Thyroid gland (tissue), 4 donors: Measurements from ENCODE around the gene ASPG. TPM values are rescaled to one million over a fixed set of nuclear protein-coding genes. Genes with fewer than 3 reads are reported as not detected.

Experiments used
- DNase-seq, 2 donors: peaks; one replicate each; pipeline ENCODE4 v3.0.0-alpha.2; 2019
- H3K27ac ChIP-seq, 3 donors: fragments of 200-600 bp; sonication (generic); 1 replicate in 2 of 3; 2 replicates in 1 of 3; pipeline ENCODE4 v1.5.1; 2016 to 2019; ENCODE audit warnings: mild to moderate bottlenecking in 1 of 3, moderate library complexity in 1 of 3
- H3K27me3 ChIP-seq: fragments of 200-600 bp; sonication (generic); one replicate; pipeline ENCODE4 v1.5.1; 2019
- H3K36me3 ChIP-seq, 2 donors: fragments of 200-600 bp; sonication (generic); one replicate each; pipeline ENCODE4 v1.5.1; 2016 to 2019
- H3K4me1 ChIP-seq, 2 donors: fragments of 200-600 bp; sonication (generic); one replicate each; pipeline ENCODE4 v1.5.1; 2017 to 2019
- H3K4me3 ChIP-seq, 3 donors: fragments of 200-600 bp; sonication (generic); replicated peaks in 1 of 3; 1 replicate in 2 of 3; 2 replicates in 1 of 3; pipeline ENCODE4 v1.5.1; 2016; ENCODE audit warnings: mild to moderate bottlenecking in 1 of 3
- H3K9me3 ChIP-seq: fragments of 200-600 bp; sonication (generic); one replicate; pipeline ENCODE4 v1.5.1; 2017
- CTCF ChIP-seq, 6 experiments: fragments of 200-600 bp in 3 of 6; fragments of 450-650 bp in 3 of 6; sonication (generic) in 3 of 6; IDR thresholded peaks; one replicate each; pipeline ENCODE4 v1.5.1; 2016 to 2019; ENCODE audit warnings: antibody characterized with exemption in 6 of 6, mild to moderate bottlenecking in 2 of 6, inconsistent platforms in 1 of 6, moderate library complexity in 1 of 6
- POLR2A ChIP-seq, 2 donors: fragments of 450-650 bp; IDR thresholded peaks; one replicate each; pipeline ENCODE4 v1.6.1; 2017; ENCODE audit warnings: antibody characterized with exemption in 2 of 2, mild to moderate bottlenecking in 2 of 2, moderate library complexity in 1 of 2
- WGBS, 2 donors: methylation state at CpG; one replicate each; pipeline ENCODE4 v1.1.5; 2017; 5-methylcytosine and 5-hydroxymethylcytosine counted together
- intact Hi-C: fragments of 100-400 bp; cut with DNase I; formaldehyde crosslinking; loops from one replicate; pipeline ENCODE4 v1.15.1; 2023
- total RNA-seq, 4 donors: library from RNA; depleted of rRNA; stranded (reverse); fragments of >200 nt; gene quantifications; one replicate each; pipeline ENCODE4 v1.2.3, GENCODE V29; 2016

The ASPG gene
- total RNA-seq, 4 donors from 2014 or later, result 7.5 to 24.0 (median 15.2) TPM

GRCh38 chr14:104112113-104112505 is 26.6 kb downstream of the ASPG start:
- WGBS, 2 donors, result 81 to 89% methylated on average over 5 to 6 of the region's 6 CpGs
- no peak overlapping the region for H3K4me3 ChIP-seq
- no peaks in the 10 kb centered on the region for H3K27me3 ChIP-seq
- no peak for DNase-seq
- TF ChIP-seq POLR2A (IDR thresholded peaks at IDR 0.05) (no peak), CTCF (IDR thresholded peaks at IDR 0.05) (no peak)
- intact Hi-C loops, result no loop called here
- H3K9me3 ChIP-seq, result no peaks in the 10 kb centered on the region
- no peak overlapping the region for H3K27ac ChIP-seq
- no peaks in the 10 kb centered on the region for H3K36me3 ChIP-seq
- peaks cover 3 to 6% of the 10 kb centered on the region in 2 donors for H3K4me1 ChIP-seq

GRCh38 chr14:104112609-104113571 is 27.4 kb downstream of the ASPG start:
- intact Hi-C loops, result no loop called here
- no peaks in the 10 kb centered on the region for H3K27me3 ChIP-seq
- WGBS, 2 donors, result 56 to 61% methylated on average over 12 of the region's 17 CpGs

GRCh38 chr14:104113631-104114420 is 28.3 kb downstream of the ASPG start:
- no peaks in the 10 kb centered on the region for H3K9me3 ChIP-seq
- no peak for TF ChIP-seq CTCF (IDR thresholded peaks at IDR 0.05)
- TF ChIP-seq POLR2A (IDR thresholded peaks at IDR 0.05), result no peak
- no peak overlapping the region for H3K27ac ChIP-seq
- H3K36me3 ChIP-seq, result no peaks in the 10 kb centered on the region
- WGBS, 2 donors, result 70 to 79% methylated on average over 6 to 14 of the region's 23 CpGs
- H3K27me3 ChIP-seq, result no peaks in the 10 kb centered on the region
- intact Hi-C loops, result no loop called here
- DNase-seq, result peak; percentile 1 to 3
- no peak overlapping the region for H3K4me3 ChIP-seq
- peaks cover 10 to 15% of the 10 kb centered on the region in 2 donors for H3K4me1 ChIP-seq

More at GRCh38 chr14:104112609-104113571, 27.4 kb downstream of the ASPG start:
- peaks cover 10 to 12% of the 10 kb centered on the region in 2 donors for H3K4me1 ChIP-seq
- H3K36me3 ChIP-seq, result no peaks in the 10 kb centered on the region
- H3K9me3 ChIP-seq, result no peaks in the 10 kb centered on the region
- TF ChIP-seq CTCF (IDR thresholded peaks at IDR 0.05), result no peak
- no peak for TF ChIP-seq POLR2A (IDR thresholded peaks at IDR 0.05)
- H3K4me3 ChIP-seq, result no peak overlapping the region
- peak in 1 of 2 donors; percentile 3 for DNase-seq
- H3K27ac ChIP-seq, result no peak overlapping the region

GRCh38 chr14:104114421-104115130 is 29.1 kb downstream of the ASPG start:
- H3K4me1 ChIP-seq, result peaks cover 10 to 15% of the 10 kb centered on the region in 2 donors
- 86 to 88% methylated on average over 19 to 23 of the region's 26 CpGs for WGBS, 2 donors
- TF ChIP-seq POLR2A (IDR thresholded peaks at IDR 0.05) (no peak), CTCF (IDR thresholded peaks at IDR 0.05) (no peak)
- DNase-seq, result peak; percentile 1 to 3
- H3K4me3 ChIP-seq, result no peak overlapping the region
- H3K27ac ChIP-seq, result no peak overlapping the region
- H3K27me3 ChIP-seq, result no peaks in the 10 kb centered on the region
- intact Hi-C loops, result no loop called here
- H3K36me3 ChIP-seq, result no peaks in the 10 kb centered on the region
- no peaks in the 10 kb centered on the region for H3K9me3 ChIP-seq
